ENCODE results near the gene CTNND2.

DNA sequence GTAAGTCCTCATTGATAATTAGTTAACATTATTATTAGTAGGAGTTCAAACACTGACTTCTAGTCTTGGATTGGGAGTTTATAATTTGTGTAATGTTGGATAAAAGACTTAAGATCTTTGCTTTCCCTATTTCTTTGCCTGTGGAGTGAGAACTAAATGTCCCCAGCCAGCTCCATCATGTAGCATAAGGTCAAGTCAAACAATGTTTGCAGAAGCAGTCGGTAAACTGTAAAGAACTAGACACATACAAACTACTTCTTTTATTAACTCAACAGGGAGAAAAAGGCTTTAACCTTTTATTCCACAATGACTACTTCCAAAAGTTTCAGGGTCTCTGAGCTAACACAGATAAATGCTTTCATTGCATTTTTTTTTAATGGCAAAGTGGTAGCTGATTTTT lies 192.3 kb downstream of the CTNND2 start:
- TF ChIP-seq, protein P1, sequence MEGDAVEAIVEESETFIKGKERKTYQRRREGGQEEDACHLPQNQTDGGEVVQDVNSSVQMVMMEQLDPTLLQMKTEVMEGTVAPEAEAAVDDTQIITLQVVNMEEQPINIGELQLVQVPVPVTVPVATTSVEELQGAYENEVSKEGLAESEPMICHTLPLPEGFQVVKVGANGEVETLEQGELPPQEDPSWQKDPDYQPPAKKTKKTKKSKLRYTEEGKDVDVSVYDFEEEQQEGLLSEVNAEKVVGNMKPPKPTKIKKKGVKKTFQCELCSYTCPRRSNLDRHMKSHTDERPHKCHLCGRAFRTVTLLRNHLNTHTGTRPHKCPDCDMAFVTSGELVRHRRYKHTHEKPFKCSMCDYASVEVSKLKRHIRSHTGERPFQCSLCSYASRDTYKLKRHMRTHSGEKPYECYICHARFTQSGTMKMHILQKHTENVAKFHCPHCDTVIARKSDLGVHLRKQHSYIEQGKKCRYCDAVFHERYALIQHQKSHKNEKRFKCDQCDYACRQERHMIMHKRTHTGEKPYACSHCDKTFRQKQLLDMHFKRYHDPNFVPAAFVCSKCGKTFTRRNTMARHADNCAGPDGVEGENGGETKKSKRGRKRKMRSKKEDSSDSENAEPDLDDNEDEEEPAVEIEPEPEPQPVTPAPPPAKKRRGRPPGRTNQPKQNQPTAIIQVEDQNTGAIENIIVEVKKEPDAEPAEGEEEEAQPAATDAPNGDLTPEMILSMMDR (IDR thresholded peaks at IDR 0.05; ENCODE audit: low read depth, low read length, missing input control): no peak
- TF ChIP-seq FOXA1 (IDR thresholded peaks at IDR 0.05): no peak
